GM23338 (cell line): ENCODE data around the gene GNAT1. TPM values are rescaled to one million over a fixed set of nuclear protein-coding genes. Genes with fewer than 3 reads are reported as not detected.

Experiments
- ATAC-seq: fragments of 200-7000 bp; cut with Tn5 transposase; 3 replicates; pipeline ENCODE4 v1.9.1; 2020
- DNase-seq: peaks from one replicate; pipeline ENCODE4 v3.0.0-alpha.2; 2015; ENCODE audit warnings: low spot score
- H2AFZ ChIP-seq: fragments of 200-600 bp; sonication (generic); 2 replicates; pipeline ENCODE4 v1.8.0; 2016; ENCODE audit warnings: antibody characterized with exemption, mild to moderate bottlenecking, moderate library complexity
- H3F3A ChIP-seq: fragments of 200-600 bp; sonication (generic); replicated peaks from 2 replicates; pipeline ENCODE4 v1.8.0; 2017; ENCODE audit warnings: antibody characterized with exemption, mixed run types, low read depth
- H3K27ac ChIP-seq: fragments of 200-600 bp; sonication (generic); 2 replicates; pipeline ENCODE4 v1.6.1; 2016; ENCODE audit warnings: low read depth
- H3K27me3 ChIP-seq: fragments of 200-600 bp; sonication (generic); 2 replicates; pipeline ENCODE4 v1.8.0; 2016; ENCODE audit warnings: mild to moderate bottlenecking, mixed run types, moderate library complexity; ENCODE audit not compliant: insufficient read depth
- H3K36me3 ChIP-seq: fragments of 200-600 bp; sonication (generic); 2 replicates; pipeline ENCODE4 v1.8.0; 2016; ENCODE audit warnings: mild to moderate bottlenecking; ENCODE audit not compliant: insufficient read depth
- H3K4me1 ChIP-seq: fragments of 200-600 bp; sonication (generic); 2 replicates; pipeline ENCODE4 v1.8.0; 2016; ENCODE audit warnings: mild to moderate bottlenecking, moderate library complexity; ENCODE audit not compliant: insufficient read depth
- H3K4me2 ChIP-seq: fragments of 200-600 bp; sonication (generic); 2 replicates; pipeline ENCODE4 v1.7.1; 2017; ENCODE audit warnings: mixed run types
- H3K4me3 ChIP-seq: fragments of 200-600 bp; sonication (generic); 2 replicates; pipeline ENCODE4 v1.6.1; 2016; ENCODE audit warnings: mixed run types
- H3K79me2 ChIP-seq: fragments of 200-600 bp; sonication (generic); replicated peaks from 2 replicates; pipeline ENCODE4 v1.8.0; 2017; ENCODE audit warnings: mild to moderate bottlenecking; ENCODE audit not compliant: insufficient read depth
- H3K9me2 ChIP-seq: fragments of 200-600 bp; sonication (generic); 2 replicates; pipeline ENCODE4 v1.8.0; 2017; ENCODE audit not compliant: insufficient read depth
- H4K20me1 ChIP-seq: fragments of 200-600 bp; sonication (generic); replicated peaks from 2 replicates; pipeline ENCODE4 v1.8.0; 2017; ENCODE audit warnings: mild to moderate bottlenecking; ENCODE audit not compliant: insufficient read depth
- H3K27ac Mint-ChIP-seq: 2 replicates; pipeline ENCODE4 v1.8.0; 2020; ENCODE audit warnings: inconsistent platforms, mild to moderate bottlenecking, moderate library complexity, mixed read lengths
- H3K27me3 Mint-ChIP-seq: 3 replicates; pipeline ENCODE4 v1.8.0; 2022; ENCODE audit warnings: low read depth, mild to moderate bottlenecking, moderate library complexity, mixed read lengths, inconsistent platforms; ENCODE audit not compliant: insufficient read depth, poor library complexity
- H3K36me3 Mint-ChIP-seq: 3 replicates; pipeline ENCODE4 v1.8.0; 2021; ENCODE audit warnings: low read depth, mild to moderate bottlenecking, inconsistent platforms, moderate library complexity, mixed read lengths
- H3K4me1 Mint-ChIP-seq: 3 replicates; pipeline ENCODE4 v1.8.0; 2020; ENCODE audit warnings: mild to moderate bottlenecking, inconsistent platforms, mixed read lengths
- H3K4me3 Mint-ChIP-seq: 3 replicates; pipeline ENCODE4 v1.8.0; 2021; ENCODE audit warnings: moderate library complexity, mild to moderate bottlenecking, inconsistent platforms, mixed read lengths
- H3K9me3 Mint-ChIP-seq: 3 replicates; pipeline ENCODE4 v1.8.0; 2020; ENCODE audit warnings: moderate library complexity, mild to moderate bottlenecking, inconsistent platforms, mixed read lengths
- CREB1 ChIP-seq: fragments of 250-450 bp; sonication (Bioruptor Pico); IDR thresholded peaks from 2 replicates; pipeline ENCODE4 v1.5.0; 2020; ENCODE audit warnings: low read depth, mild to moderate bottlenecking, moderate library complexity
- CTCF ChIP-seq, 2 experiments: fragments of 200-600 bp in 1 of 2; sonication (generic) in 1 of 2; conservative IDR thresholded peaks; 2 replicates each; pipeline versions ENCODE4 v1.5.1 to v1.6.1; 2016 to 2017; ENCODE audit warnings: antibody characterized with exemption in 2 of 2, low read depth in 2 of 2, mild to moderate bottlenecking in 2 of 2, moderate library complexity in 1 of 2
- JUNB ChIP-seq: IDR thresholded peaks from one replicate; pipeline ENCODE4 v1.6.1; 2016; ENCODE audit warnings: antibody characterized with exemption; ENCODE audit not compliant: unreplicated experiment
- NANOG ChIP-seq: IDR thresholded peaks from 2 replicates; pipeline ENCODE4 v1.6.1; 2016; ENCODE audit warnings: antibody characterized with exemption, borderline replicate concordance
- POLR2AphosphoS5 ChIP-seq: IDR thresholded peaks from 2 replicates; pipeline ENCODE4 v1.6.1; 2016; ENCODE audit warnings: antibody characterized with exemption, low read depth
- REST ChIP-seq: IDR thresholded peaks from one replicate; pipeline ENCODE4 v1.6.1; 2018; ENCODE audit warnings: antibody characterized with exemption; ENCODE audit not compliant: unreplicated experiment
- STAT1 ChIP-seq: IDR thresholded peaks from one replicate; pipeline ENCODE4 v1.6.1; 2016; ENCODE audit warnings: antibody characterized with exemption; ENCODE audit not compliant: unreplicated experiment
- ZNF114 ChIP-seq: fragments of 250-450 bp; sonication (Bioruptor Pico); IDR thresholded peaks from 2 replicates; pipeline ENCODE4 v1.5.0; 2020; ENCODE audit warnings: mild to moderate bottlenecking, moderate library complexity
- ZNF331 ChIP-seq: fragments of 250-450 bp; sonication (Bioruptor Pico); IDR thresholded peaks from 2 replicates; pipeline ENCODE4 v1.5.0; 2020; ENCODE audit warnings: low read depth, mild to moderate bottlenecking, moderate library complexity
- ZNF462 ChIP-seq: fragments of 250-450 bp; sonication (Bioruptor Pico); IDR thresholded peaks from 2 replicates; pipeline ENCODE4 v1.5.0; 2020; ENCODE audit warnings: mild to moderate bottlenecking, moderate library complexity
- polyA plus RNA-seq: library from polyadenylated mRNA; unstranded; fragments of >200 nt; fragmentation: Nextera tagmentation; extraction: Ambion mirVana; gene quantifications from 2 replicates; pipeline ENCODE4 v1.2.1, GENCODE V29; 2016
- total RNA-seq: library from RNA; depleted of rRNA; stranded (reverse); fragments of >200 nt; shearing (Covaris generic); gene quantifications from 2 replicates; pipeline ENCODE4 v1.2.3, GENCODE V29; 2014

The GNAT1 gene
- total and polyA plus RNA-seq, 2 experiments from 2014 or later = not detected

- Mint-ChIP-seq H3K27me3 (peaks cover 12% of the 10 kb centered on the region), H3K36me3 (no peaks in the 10 kb centered on the region; the same call in 2 of the 3 replicates), H3K4me3 (no peak overlapping the region), H3K9me3 (no peaks in the 10 kb centered on the region), H3K4me1 (no peaks in the 10 kb centered on the region; the same call in 2 of the 3 replicates), H3K27ac (no peak overlapping the region)
- Histone ChIP-seq H3K4me3 (no peak overlapping the region), H3K4me1 (no peaks in the 10 kb centered on the region), H3K9me2 (no peaks in the 10 kb centered on the region), H2AFZ (no peak overlapping the region), H3K36me3 (no peaks in the 10 kb centered on the region), H4K20me1 (no peaks in the 10 kb centered on the region), H3K79me2 (no peaks in the 10 kb centered on the region), H3K27me3 (no peaks in the 10 kb centered on the region), H3K4me2 (no peak overlapping the region), H3K27ac (no peak overlapping the region), H3F3A (0 out of 2 replicates have a peak, but pooled peaks cover 7% of the 10 kb centered on the region)
- ATAC-seq (no peak), DNase-seq (no peak)
- no peak for TF ChIP-seq ZNF114 (CRISPR knock-in tag)
- TF ChIP-seq ZNF462 (CRISPR knock-in tag) = no peak
- no peak for TF ChIP-seq POLR2AphosphoS5
These were observed 27.9 kb downstream of the GNAT1 start for GRCh38 chr3:50219285-50219684.

GRCh38 chr3:50220109-50220508 is 28.7 kb downstream of the GNAT1 start:
- no peak overlapping the region for H3K4me3 ChIP-seq
- H3K4me3 Mint-ChIP-seq = no peak overlapping the region
- no peak overlapping the region for H3K27ac ChIP-seq
- no peak for DNase-seq
- 0 out of 2 replicates have a peak, but pooled peaks cover 10% of the 10 kb centered on the region for H3F3A ChIP-seq
- no peaks in the 10 kb centered on the region for H3K79me2 ChIP-seq
- no peaks in the 10 kb centered on the region for H4K20me1 ChIP-seq
- H3K4me2 ChIP-seq = no peak overlapping the region
- no peaks in the 10 kb centered on the region; the same call in 2 of the 3 replicates for H3K36me3 Mint-ChIP-seq
- H3K27ac Mint-ChIP-seq = no peak overlapping the region
- no peaks in the 10 kb centered on the region for H3K36me3 ChIP-seq
- H3K9me2 ChIP-seq = no peaks in the 10 kb centered on the region
- H3K4me1 Mint-ChIP-seq = no peaks in the 10 kb centered on the region; the same call in 1 of the 3 replicates
- peaks cover 13% of the 10 kb centered on the region for H3K27me3 Mint-ChIP-seq
- no peaks in the 10 kb centered on the region for H3K4me1 ChIP-seq
- no peak overlapping the region for H2AFZ ChIP-seq
- no peaks in the 10 kb centered on the region for H3K9me3 Mint-ChIP-seq
- H3K27me3 ChIP-seq = no peaks in the 10 kb centered on the region
- no peak for ATAC-seq
- TF ChIP-seq REST (no peak), STAT1 (no peak), CREB1 (CRISPR knock-in tag) (no peak), ZNF114 (CRISPR knock-in tag) (no peak), JUNB (no peak), NANOG (no peak), ZNF331 (no peak), CTCF (conservative IDR thresholded peaks at IDR 0.05; ENCODE audit: low read depth in 2 of 2) (no peak), POLR2AphosphoS5 (no peak)
